ENCODE results near the gene SFXN5.
"Not testable (repeated sequence)": the region's sequence is repeated elsewhere in the genome, so short reads cannot be mapped to it uniquely, and the experiment has no call there.

The SFXN5 gene, protein sequence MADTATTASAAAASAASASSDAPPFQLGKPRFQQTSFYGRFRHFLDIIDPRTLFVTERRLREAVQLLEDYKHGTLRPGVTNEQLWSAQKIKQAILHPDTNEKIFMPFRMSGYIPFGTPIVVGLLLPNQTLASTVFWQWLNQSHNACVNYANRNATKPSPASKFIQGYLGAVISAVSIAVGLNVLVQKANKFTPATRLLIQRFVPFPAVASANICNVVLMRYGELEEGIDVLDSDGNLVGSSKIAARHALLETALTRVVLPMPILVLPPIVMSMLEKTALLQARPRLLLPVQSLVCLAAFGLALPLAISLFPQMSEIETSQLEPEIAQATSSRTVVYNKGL

DNA sequence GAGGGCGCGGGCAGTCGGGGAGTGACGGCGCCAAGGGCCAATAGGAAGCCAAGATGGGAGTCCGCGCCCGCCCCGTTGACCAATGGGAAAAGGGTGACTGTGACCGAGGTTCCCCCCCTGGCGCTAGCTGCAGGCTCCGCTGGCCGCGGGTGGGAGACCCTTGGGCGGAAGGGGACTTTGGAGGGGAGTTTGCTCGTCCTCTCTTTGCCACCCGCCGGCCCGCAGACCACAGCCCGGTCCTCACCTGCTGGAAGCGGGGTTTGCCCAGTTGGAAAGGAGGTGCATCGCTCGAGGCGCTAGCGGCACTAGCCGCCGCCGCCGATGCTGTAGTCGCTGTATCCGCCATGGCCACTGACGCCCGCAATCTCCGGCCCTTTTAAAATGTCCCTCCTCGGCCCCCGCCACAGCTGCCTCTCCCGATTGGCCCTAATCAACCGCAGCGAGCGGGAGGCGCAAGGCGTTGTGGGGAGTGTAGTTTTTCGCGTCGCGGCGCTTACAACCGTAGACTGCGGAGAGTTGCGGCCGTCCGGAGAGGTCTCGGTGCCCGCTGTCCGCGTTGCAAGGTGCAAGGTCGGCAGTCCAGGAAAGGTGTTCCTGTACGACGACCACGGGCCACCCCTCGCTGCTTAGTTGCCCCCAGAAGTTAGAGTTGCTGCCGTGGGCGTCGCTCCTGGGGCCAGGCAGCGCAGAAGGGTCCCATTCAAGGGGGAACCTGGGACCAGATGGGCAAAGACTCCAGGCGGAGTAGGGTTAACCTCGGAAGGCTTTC lies at the start of gene SFXN5:
Gene SFXN5 (minus strand): TSS at position 353 of the 769 bp plus-strand sequence. CDS start 7 bp downstream, at position 346.
- peak; percentile 95 for DNase-seq (ENCODE audit: low read depth)

DNA sequence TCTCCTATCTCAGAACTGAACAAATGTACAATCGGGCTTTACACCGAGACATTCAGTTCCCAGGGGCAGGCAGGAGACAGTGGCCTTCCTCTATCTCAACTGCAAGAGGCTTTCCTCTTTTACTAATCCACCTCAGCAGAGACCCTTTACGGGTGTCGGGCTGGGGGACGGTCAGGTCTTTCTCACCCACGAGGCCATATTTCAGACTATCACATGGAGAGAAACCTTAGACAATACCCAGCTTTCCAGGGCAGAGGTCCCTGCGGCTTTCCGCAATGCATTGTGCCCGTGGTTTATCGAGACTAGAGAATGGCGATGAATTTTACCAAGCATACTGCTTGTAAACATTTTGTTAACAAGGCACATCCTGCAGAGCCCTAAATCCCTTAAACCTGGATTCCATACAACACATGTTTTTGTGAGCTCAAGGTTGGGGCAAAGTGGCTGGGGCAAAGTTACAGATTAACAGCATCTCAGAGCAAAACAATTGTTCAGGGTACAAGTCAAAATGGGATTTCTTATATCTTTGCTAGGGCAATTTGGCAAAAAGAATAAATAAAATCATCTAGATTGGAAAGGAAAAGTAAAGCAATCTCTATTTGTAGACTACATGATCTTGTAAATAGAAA lies 48.2 kb upstream of the SFXN5 start:
- not testable (repeated sequence) for DNase-seq (ENCODE audit: low read depth)

DNA sequence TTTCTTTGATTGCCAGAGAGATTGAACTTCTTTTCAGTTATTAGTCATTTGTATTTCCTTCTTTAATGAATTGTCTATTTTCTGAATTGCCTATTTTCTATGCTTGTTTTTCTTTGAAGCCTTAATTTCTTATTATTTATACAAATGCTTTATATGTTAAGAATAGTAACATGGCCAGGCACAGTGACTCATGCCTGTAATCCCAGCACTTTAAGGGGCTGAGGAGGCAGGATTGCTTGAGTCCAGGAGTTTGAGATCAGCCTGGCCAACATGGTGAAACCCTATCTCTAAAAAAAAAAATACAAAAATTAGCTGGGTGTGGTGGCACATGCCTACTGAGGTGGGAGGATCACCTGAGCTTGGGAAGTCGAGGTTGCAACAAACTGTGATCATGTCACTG lies 45.9 kb upstream of the SFXN5 start:
- no peak for DNase-seq (ENCODE audit: low read depth)

DNA sequence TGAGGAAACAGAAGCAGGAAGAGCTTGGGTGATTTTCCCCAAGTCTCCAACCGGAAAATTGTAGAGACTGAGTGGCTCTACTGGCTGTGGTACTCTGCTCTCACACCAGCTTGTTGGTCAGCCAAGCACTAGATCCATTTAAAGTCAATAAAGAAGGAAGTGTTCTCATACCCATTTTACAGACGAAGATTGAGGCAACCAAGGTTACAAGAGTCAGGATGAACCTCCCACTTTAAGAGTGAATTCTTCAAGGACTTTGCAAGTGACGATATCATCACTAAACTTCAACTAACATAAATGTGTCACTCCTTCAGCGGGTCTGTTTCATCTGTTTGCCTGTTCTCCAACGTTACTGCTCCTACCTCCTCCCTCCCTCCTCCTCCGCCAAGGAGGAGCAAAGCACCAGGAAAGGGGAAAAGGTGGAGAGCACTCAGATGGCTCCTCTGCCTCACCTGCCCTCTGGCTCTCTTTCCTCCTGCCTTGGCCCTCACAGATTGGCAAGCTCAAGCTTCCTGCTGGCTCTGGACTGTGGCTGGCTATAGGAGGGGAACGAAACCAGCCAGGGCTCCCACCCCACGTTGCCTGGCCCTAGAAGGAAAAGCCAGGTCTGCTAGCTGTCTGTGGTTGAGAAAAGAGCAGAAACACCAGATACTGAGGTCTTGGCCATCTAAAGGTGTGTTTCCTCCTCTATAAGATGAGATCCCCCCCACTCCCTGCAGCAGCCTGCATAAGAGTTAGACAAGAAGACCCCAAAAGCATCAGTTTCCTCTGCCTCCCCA lies 44.9 kb upstream of the SFXN5 start:
- DNase-seq (ENCODE audit: low read depth), result no peak

DNA sequence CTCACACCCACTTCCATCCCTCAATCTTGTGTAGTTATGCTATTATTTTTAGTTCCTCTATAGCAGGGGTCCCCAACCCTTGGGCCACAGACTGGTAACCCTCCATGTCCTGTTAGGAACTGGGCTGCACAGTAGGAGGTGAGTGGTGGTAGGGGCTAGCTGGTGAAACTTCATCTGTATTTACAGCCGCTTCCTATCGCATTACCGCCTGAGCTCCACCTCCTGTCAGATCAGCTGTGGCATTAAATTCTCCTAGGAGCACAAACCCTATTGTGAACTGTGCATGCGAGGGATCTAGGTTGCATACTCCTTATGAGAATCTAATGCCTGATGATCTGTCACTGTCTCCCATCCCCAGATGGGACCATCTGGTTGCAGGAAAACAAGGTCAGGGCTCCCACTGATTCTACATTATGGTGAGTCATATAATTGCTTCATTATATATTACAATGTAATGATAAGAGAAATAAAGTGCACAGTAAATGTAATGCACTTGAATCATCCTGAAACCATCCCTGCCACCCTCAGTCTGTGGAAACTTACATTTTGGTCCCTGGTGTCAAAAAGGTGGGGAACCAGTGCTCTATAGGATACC lies 42.9 kb upstream of the SFXN5 start:
- DNase-seq (ENCODE audit: low read depth), result no peak

DNA sequence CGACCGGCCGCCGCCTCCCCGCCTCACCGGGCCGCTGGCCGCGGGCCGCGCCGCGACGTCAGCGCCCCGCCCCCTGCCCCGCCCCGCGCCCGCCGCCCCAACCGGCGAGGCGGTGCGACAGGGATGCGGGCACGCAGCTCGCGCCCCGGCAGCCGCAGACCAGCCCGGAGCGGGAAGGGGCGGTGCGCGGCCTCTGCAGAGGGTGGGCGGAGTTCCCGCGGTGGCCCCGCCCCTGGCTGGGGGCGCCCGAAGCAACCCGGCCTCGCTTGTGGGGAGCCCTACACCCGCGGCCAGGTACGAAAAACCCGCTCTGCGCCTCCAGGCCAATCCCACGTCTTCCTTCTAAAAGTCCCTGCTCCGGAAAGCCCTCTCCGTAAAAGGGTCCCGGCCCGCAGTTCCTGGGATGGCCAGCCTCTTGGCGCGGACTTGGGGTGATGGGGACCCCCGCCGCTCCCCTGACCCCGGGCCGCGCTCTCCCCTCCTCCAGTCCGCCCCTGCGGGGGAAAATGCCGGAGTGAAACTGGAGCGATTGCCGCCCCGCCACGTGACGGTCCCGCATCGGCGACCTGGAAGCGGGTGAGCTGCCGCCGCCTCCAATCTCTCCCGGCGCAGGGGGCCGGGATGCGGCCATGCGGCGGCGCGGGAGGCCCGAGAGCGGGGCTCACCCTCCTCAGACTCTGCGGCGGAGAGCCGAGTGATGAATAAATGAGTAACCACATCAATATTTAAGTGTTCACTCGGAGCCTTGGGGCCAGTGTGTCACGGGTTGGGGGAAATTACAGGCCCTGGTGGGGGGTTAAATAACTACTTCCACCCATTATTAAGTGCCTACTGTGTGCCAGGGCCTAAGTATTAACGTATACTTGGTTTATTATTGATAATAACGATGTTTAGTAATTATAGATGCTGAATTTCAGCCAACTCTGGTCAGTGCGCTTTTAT lies 41.7 kb upstream of the SFXN5 start, which contains the start of gene RAB11FIP5:
Gene RAB11FIP5 (minus strand): TSS at position 36 of the 942 bp plus-strand sequence. CDS start 171 bp downstream, outside the sequence.
- peak; percentile 45 for DNase-seq (ENCODE audit: low read depth)

DNA sequence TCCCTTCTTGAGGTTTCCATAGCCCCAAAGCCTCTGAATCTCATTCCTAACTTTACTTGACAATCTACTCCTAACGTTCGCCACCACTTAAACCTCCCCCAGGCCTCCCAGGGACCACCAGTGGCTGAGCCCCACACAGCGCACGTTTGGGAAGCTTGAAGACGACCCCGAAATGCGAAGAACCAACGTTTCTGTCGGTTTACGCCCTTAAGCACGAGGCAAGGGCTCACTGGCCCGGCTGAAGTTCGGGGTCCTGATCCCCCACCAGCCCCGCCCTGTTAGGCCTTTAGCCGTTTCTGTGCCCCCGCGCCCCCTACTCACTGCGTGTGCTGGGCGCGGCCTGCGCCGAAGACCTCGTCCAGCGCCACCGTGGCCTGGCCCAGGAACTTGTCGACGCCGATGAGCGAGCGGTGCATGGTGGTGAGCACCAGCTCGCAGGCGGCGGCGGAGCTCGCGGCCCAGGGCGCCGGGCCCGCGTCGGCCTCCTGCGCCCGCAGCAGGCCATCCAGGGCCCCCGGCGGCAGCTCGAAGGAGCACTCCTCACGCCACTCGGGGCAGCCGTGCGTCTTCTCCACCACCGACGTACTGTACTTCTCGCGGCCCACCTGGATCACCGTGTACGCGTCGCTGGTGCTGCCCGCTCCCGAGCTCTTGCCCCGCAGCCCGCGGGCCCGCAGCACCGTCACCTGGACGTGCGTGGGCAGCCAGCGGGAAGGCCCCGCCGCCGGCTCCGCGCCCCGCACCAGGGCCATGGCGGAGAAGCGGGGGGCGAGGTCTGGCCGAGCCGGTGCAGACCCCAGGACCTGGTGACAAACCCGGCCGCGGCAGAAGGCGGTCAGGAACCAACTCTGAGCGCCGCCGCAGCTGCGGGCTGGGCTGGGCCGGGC lies 40.8 kb upstream of the SFXN5 start:
- DNase-seq (ENCODE audit: low read depth), result no peak

DNA sequence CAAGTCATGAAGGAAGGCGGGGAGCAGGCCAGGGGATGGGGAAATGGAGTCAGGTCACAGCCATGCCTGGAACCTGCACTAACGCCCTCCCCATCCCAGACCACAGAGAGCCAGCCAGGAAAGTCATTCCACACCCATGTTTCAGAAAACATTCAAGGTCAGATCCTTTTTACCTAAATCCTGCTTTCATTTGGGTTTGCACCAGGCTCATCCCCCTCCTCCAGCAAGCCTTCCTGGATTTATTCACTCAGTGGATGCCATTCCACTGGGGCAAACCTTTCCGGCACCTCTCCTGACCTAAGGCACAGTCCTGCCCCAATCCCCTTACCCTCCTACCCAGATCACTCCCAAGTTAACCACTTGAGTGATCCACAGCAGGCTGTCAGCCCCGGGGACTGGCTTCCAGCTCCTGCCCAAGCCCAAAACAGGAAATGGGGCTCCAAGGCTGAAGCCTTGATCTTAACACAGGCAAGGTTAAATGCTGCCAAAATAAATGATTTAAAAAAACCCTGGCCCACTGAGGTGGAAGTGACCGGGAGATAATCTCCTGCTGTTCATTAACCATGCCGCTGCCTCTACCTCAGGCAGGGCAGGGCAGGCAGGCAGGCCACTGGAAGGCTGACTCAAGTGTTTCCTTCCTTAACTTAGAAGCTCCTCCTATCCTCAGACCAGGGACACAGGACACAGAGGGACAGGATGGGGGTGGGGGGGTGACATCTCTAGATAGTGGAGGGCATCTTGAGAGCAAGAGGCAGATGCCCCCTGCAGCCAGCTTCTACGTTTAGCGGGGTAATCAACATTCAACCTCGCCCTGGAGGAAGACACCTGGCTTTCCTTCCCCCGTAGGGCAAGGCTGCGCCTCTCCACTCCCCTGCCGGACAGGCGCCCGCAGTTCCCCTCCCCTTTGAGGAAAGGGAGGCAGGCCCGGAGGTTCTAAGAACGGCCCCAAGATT lies 39.8 kb upstream of the SFXN5 start:
- no peak for DNase-seq (ENCODE audit: low read depth)

DNA sequence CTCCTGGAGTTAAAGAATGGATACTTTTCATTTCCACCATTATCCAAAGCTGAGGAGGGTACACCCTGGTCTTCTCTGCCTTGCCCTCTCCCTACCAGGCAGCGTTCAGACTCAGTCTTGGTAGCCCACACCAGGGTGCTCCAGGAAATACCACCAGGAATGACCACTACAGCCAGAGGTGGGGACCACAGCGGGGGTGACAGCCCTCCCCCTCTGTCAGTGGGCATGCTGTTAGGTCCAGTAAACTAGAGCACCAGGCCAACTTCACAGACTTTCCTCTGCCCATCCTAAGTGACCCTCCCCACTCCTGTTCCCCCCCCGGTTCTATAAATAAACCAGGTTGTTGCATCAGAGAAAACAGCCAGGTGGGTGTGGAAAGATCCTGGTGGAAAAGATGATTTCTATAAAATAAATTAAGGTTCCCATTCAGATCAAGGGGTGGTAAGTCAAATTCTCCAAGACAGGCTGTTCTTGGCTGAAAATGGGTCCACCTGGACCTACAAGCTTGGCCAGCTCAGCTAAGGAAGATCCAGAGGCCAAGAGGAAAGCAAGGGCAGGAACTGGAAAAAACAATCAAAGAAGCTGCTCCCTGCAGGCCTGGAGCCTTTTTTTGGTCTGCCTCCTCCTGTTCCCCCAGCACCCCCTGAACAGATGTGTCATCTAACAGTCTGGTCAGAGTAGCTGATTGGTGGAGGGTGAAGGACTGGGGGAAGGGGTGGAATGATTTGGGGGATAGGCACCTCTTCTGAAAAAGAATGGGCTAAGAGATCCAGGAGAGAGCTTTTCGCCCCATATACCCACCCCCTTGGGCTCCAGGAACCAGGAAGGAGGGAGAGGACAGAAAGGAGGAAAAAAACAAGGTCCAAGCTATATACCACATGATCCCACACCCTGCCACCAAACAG lies 38.9 kb upstream of the SFXN5 start:
- DNase-seq (ENCODE audit: low read depth), result no peak

DNA sequence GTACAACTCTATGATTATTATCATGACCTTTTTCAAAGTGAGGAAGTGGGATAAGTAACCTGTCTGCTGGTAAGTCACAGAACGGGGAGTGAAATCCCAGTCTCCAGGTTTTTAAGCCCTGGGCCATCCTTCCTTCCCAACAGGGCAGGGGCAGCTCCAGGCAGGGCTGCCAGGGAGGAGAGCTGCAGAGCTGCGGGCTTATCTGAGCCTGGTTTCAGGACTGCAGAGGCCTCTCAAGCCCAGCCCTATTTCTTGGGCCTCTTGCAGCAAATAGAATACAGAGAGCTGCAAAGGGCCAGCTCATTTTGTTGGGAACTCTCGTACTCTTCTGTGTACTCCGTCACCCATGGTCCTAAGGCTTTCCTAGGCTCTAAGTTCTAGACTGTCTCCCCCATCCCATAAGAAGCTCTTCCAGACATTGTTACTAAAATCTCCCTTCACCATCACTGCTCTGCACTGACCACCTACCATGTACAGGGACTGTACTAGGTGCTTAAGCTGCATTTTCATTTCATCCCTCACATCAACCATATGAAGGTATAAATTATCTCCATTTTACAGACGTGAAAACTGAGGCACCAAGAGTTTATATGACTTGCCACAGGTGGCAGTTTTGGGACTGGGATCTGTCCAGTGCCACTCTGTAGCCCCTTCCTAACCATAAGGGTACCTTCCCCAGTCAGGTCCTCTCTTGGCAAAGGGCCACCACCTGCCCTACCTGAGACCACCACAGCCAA lies 38.1 kb upstream of the SFXN5 start:
- no peak for DNase-seq (ENCODE audit: low read depth)

DNA sequence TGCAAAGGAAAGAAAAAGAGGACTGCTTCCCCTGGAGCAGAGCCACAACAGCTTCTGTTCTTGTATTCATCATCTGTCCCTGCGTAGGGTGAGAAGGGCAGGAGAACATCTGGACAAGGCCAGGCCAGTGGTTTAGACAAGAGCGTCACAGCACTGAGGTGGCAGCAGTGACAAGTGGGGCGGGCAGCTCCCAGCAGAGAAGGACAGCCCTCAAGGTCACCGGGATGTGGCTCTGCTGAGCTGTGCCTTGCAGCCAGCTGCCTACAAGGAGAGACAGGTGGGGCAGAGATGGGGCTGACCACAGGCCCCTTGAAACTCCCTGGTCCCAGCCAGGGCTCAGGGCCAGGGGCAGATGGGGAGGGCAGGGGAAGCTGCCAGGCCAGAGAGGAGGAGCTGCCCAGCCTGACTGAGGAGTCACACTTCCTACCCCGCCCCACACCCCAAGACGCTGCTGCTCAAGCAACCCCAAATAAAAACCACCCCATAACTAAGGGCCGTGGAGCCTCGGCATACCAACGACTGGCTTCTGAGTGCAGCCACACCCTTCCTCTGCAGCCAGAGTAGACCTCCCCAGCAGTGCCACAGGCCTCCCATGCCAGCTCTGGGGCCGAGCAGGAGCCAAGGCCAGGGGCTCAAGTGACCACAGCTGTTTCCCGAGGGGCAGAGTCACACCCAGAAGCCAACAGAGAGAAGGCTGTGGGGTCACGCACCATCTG lies 35.9 kb upstream of the SFXN5 start:
- no peak for DNase-seq (ENCODE audit: low read depth)

DNA sequence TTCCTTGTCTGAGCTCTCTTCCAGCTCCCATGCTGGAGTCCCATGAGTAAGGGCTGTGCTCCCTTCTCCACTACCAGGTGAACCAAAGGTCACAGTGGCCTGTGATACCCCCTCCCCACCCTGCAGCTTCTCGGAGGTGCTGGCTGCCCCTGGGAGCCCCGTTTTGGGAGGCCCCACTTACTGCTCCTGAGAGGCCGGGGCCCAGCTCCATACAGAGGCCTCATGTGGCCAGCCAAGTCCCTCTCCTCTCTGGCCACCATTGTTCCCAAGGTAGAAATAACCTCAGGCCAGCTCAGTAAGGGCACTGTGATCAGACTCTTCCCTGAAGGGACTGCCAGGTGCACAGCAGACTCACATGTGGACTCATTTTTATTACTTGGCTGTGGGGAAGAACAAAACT lies 35.3 kb upstream of the SFXN5 start:
- no peak for DNase-seq (ENCODE audit: low read depth)

DNA sequence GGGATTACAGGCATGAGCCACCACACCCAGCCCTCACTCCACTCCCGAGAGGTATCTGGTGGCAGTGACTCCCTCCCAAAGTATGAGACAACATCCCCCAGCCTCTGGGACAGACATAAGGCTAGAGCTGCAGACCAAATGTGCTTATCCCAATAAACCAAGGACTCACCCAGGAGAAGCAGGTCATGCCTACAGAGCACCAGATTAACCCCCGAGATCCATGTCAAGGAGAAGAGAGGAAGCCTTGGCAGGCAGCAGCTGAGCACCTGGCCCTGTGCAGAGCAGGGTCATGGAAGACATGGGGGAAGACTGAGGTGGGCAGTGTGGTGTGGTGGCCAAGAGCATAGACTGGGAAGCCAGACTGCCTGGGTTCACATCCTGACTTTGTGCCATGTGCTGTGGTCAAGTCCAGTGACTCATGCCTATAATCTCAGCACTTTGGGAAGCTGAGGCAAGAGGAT lies 34.0 kb upstream of the SFXN5 start:
- DNase-seq (ENCODE audit: low read depth), result no peak

DNA sequence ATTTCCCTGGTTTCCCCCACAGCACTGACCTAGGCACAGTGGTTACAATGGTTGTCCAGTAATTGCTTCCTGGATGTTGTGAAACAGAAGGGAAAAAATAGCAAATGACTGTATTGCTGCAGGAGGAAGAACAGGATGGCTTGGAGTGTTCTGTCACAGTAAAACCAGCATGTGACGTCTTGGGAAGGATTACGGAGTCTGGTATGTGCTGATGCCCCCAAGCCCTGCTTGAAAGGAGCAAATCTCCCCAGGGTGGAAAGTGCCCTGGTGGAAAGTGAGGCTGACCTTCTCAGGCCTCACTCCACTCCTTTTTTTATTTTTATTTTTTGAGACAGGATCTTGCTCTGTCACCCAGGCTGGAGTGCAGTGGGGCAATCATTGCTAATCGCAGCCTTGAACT lies 33.4 kb upstream of the SFXN5 start:
- no peak for DNase-seq (ENCODE audit: low read depth)

DNA sequence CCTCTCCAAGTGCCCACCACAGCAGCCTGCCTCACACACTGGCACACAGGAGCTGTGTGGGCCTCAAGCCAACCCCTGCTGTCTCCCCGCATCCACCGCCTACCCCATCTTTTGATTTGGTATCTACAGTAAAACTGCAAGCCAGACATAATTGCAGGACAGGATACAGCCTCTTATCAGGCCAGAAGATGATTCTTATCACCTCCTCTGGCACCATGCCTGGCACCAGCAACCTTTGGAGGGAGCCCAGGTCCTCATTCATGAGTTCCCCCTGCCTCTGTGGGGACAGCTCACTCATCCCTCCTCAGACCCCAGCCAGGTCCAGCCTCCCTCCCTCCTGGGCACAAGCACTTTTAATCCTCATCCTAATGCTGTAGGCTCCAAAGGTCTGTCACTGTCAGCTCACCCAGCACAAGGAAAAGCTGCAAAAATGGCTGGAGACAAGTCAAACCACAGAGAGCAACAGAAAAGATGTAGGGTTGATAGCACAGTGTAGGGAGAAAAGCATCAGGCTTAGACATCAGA lies 31.6 kb upstream of the SFXN5 start:
- no peak for DNase-seq (ENCODE audit: low read depth)

Data from stimulated activated CD8-positive, alpha-beta memory T cell treated with anti-CD3 and anti-CD28 coated beads, Interleukin-15, amount 100 ng/mL, for 1 hour (primary cell).